Liver (tissue), 9 donors: ENCODE measurements around the gene IFT43. TPM values are rescaled to one million over a fixed set of nuclear protein-coding genes. Genes with fewer than 3 reads are reported as not detected.
A peak's percentile ranks its signal among the peaks of the same experiment; 100 is the strongest.

Experiments used
- DNase-seq: peaks from one replicate; pipeline ENCODE4 v3.0.0-alpha.2; 2017; ENCODE audit warnings: low spot score
- H3K27ac ChIP-seq, 2 donors: one replicate each; pipeline ENCODE4 v1.7.0; 2013; ENCODE audit warnings: inconsistent platforms in 2 of 2, low read length in 2 of 2, control low read depth in 1 of 2, low read depth in 1 of 2, mild to moderate bottlenecking in 1 of 2
- H3K27me3 ChIP-seq, 4 donors: one replicate each; pipeline versions ENCODE4 v1.6.1 to v1.7.0; 2013; ENCODE audit warnings: low read length in 3 of 4, inconsistent platforms in 1 of 4, mild to moderate bottlenecking in 1 of 4, moderate library complexity in 1 of 4; ENCODE audit not compliant: control insufficient read depth in 4 of 4, insufficient read depth in 4 of 4
- H3K36me3 ChIP-seq, 4 donors: one replicate each; pipeline versions ENCODE4 v1.6.1 to v1.7.0; 2013; ENCODE audit warnings: low read length in 3 of 4, mild to moderate bottlenecking in 3 of 4, low read depth in 1 of 4, moderate library complexity in 1 of 4; ENCODE audit not compliant: control insufficient read depth in 4 of 4, insufficient read depth in 3 of 4
- H3K4me1 ChIP-seq, 4 donors: one replicate each; pipeline versions ENCODE4 v1.6.1 to v1.7.0; 2013; ENCODE audit warnings: low read length in 3 of 4, mild to moderate bottlenecking in 3 of 4, moderate library complexity in 1 of 4; ENCODE audit not compliant: control insufficient read depth in 4 of 4, insufficient read depth in 4 of 4
- H3K4me3 ChIP-seq, 3 donors: one replicate each; pipeline versions ENCODE4 v1.6.1 to v1.7.0; 2013; ENCODE audit warnings: low read length in 3 of 3, control low read depth in 1 of 3, low read depth in 1 of 3, mild to moderate bottlenecking in 1 of 3
- H3K9ac ChIP-seq, 2 donors: one replicate each; pipeline ENCODE4 v1.7.0; 2013; ENCODE audit warnings: low read length in 2 of 2, mild to moderate bottlenecking in 2 of 2, moderate library complexity in 2 of 2, control low read depth in 1 of 2, low read depth in 1 of 2
- H3K9me3 ChIP-seq, 4 donors: one replicate each; pipeline versions ENCODE4 v1.6.1 to v1.7.0; 2013; ENCODE audit warnings: low read length in 3 of 4; ENCODE audit not compliant: control insufficient read depth in 4 of 4
- CTCF ChIP-seq: fragments of 150-350 bp; IDR thresholded peaks from 2 replicates; pipeline ENCODE4 v1.5.1; 2017; ENCODE audit warnings: improper control_type of control experiment, low read depth, low read length; ENCODE audit not compliant: missing input control
- EGR1 ChIP-seq, 2 donors: IDR thresholded peaks; 2 replicates each; pipeline ENCODE4 v1.6.1; 2016 to 2018; ENCODE audit warnings: antibody characterized with exemption in 2 of 2, low read depth in 2 of 2
- FOXA1 ChIP-seq: IDR thresholded peaks from 2 replicates; pipeline ENCODE4 v1.6.1; 2016; ENCODE audit warnings: antibody characterized with exemption
- GABPA ChIP-seq, 2 donors: IDR thresholded peaks in 1 of 2; conservative IDR thresholded peaks in 1 of 2; 2 replicates each; pipeline ENCODE4 v1.6.1; 2016; ENCODE audit warnings: antibody characterized with exemption in 2 of 2, mild to moderate bottlenecking in 1 of 2, moderate library complexity in 1 of 2
- HNF4A ChIP-seq, 2 donors: conservative IDR thresholded peaks; 2 replicates each; pipeline ENCODE4 v1.6.1; 2016; ENCODE audit warnings: antibody characterized with exemption in 2 of 2, mild to moderate bottlenecking in 2 of 2
- JUND ChIP-seq, 2 donors: IDR thresholded peaks; 2 replicates each; pipeline ENCODE4 v1.6.1; 2016; ENCODE audit warnings: antibody characterized with exemption in 2 of 2
- MAX ChIP-seq: IDR thresholded peaks from 2 replicates; pipeline ENCODE4 v1.6.1; 2016; ENCODE audit warnings: antibody characterized with exemption
- NR2F2 ChIP-seq: IDR thresholded peaks from 2 replicates; pipeline ENCODE4 v1.6.1; 2016; ENCODE audit warnings: antibody characterized with exemption
- RAD21 ChIP-seq, 2 donors: IDR thresholded peaks; 2 replicates each; pipeline ENCODE4 v1.6.1; 2016; ENCODE audit warnings: antibody characterized with exemption in 2 of 2, mild to moderate bottlenecking in 2 of 2
- REST ChIP-seq: IDR thresholded peaks from 2 replicates; pipeline ENCODE4 v1.6.1; 2016; ENCODE audit warnings: antibody characterized with exemption, mild to moderate bottlenecking
- RXRA ChIP-seq, 2 donors: IDR thresholded peaks; 2 replicates each; pipeline ENCODE4 v1.6.1; 2017 to 2018; ENCODE audit warnings: antibody characterized with exemption in 2 of 2, mild to moderate bottlenecking in 1 of 2
- SP1 ChIP-seq: IDR thresholded peaks from 2 replicates; pipeline ENCODE4 v1.6.1; 2018; ENCODE audit warnings: antibody characterized with exemption, mild to moderate bottlenecking
- YY1 ChIP-seq: IDR thresholded peaks from 2 replicates; pipeline ENCODE4 v1.6.1; 2016; ENCODE audit warnings: antibody characterized with exemption, mild to moderate bottlenecking
- ZBTB33 ChIP-seq: IDR thresholded peaks from 2 replicates; pipeline ENCODE4 v1.6.1; 2016; ENCODE audit warnings: antibody characterized with exemption
- WGBS: extraction: QIAGEN DNeasy Blood & Tissue Kit; methylation state at CpG from one replicate; pipeline ENCODE4 v1.1.7; 2013; 5-methylcytosine and 5-hydroxymethylcytosine counted together
- polyA plus RNA-seq, 2 donors: library from polyadenylated mRNA; stranded (reverse) in 1 of 2; unstranded in 1 of 2; fragments of 200-250 nt in 1 of 2; fragments of >200 nt in 1 of 2; fragmentation: Nextera tagmentation in 1 of 2; extraction: Ambion mirVana in 1 of 2; gene quantifications; one replicate each; pipeline versions ENCODE4 v1.2.1 to v1.2.3, GENCODE V29; 2013 to 2015
- total RNA-seq, 2 donors: library from RNA; depleted of rRNA; stranded (reverse); fragments of >200 nt; gene quantifications; one replicate each; pipeline ENCODE4 v1.2.3, GENCODE V29; 2014
- TF ChIP-seq, protein P1 (sequence below): IDR thresholded peaks from 2 replicates; pipeline ENCODE4 v1.6.1; 2016; ENCODE audit warnings: antibody characterized with exemption
- donor health status: healthy.
- donor health status: healthy.
- donor health status: healthy.
- donor health status: healthy.
- donor health status: healthy.

The IFT43 gene
- total and polyA plus RNA-seq, 4 donors, result 7.8 to 33.6 (median 19.3) TPM

DNA sequence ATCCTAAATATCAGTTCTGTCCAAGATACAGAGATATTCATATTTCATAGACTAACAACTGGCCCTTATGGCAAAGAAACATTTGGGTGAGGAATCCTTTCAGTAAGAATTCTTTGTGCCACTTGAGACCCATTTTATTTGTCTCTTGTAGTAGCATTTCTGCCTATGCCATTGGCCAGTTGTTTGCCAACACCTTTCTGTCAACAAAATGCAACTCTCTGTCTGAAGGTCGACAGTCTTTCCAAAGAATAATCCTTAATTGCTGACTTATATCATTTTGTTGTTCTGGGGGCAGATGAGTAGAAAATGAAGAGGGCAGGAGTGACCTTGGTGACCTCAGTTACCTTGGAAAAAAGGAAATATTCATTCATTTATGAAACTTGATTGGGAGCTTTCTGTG lies 10.9 kb downstream of the IFT43 start:
- Histone ChIP-seq H3K4me1 (peaks cover 0 to 9% (median 0%) of the 10 kb centered on the region in 4 donors), H3K4me3 (no peak overlapping the region), H3K27ac (peak overlapping the region in 1 of 2 donors; percentile 34), H3K9me3 (no peaks in the 10 kb centered on the region), H3K36me3 (peaks cover 4 to 48% (median 27%) of the 10 kb centered on the region in 4 donors), H3K9ac (no peak overlapping the region), H3K27me3 (no peaks in the 10 kb centered on the region)
- 35% methylated on average over 1 of the region's 1 CpG for WGBS
- DNase-seq, result no peak
- TF ChIP-seq RXRA (IDR thresholded peaks at IDR 0.05), result no peak
- peak in 1 of 2 donors; percentile 34 for TF ChIP-seq HNF4A (conservative IDR thresholded peaks at IDR 0.05)
- TF ChIP-seq EGR1 (IDR thresholded peaks at IDR 0.05; ENCODE audit: low read depth in 2 of 2), result no peak
- TF ChIP-seq ZBTB33, result no peak
- no peak for TF ChIP-seq JUND (IDR thresholded peaks at IDR 0.05)

GRCh38 chr14:75999511-76000190 lies 14.1 kb downstream of the IFT43 start:
- Histone ChIP-seq H3K4me3 (no peak overlapping the region), H3K9me3 (peaks cover 0 to 2% (median 0%) of the 10 kb centered on the region in 4 donors), H3K9ac (no peak overlapping the region), H3K4me1 (peaks cover 0 to 9% (median 0%) of the 10 kb centered on the region in 4 donors), H3K27me3 (no peaks in the 10 kb centered on the region), H3K36me3 (peaks cover 5 to 47% (median 28%) of the 10 kb centered on the region in 4 donors), H3K27ac (no peak overlapping the region)
- TF ChIP-seq RXRA (IDR thresholded peaks at IDR 0.05), result no peak
- no peak for TF ChIP-seq ZBTB33
- no peak for TF ChIP-seq YY1
- no peak for TF ChIP-seq HNF4A (conservative IDR thresholded peaks at IDR 0.05)
- no peak for TF ChIP-seq CTCF
- TF ChIP-seq NR2F2, result no peak
- TF ChIP-seq REST, result no peak
- TF ChIP-seq, protein P1, sequence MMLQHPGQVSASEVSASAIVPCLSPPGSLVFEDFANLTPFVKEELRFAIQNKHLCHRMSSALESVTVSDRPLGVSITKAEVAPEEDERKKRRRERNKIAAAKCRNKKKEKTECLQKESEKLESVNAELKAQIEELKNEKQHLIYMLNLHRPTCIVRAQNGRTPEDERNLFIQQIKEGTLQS, result no peak
- TF ChIP-seq MAX, result no peak
- no peak for TF ChIP-seq RAD21 (IDR thresholded peaks at IDR 0.05)
- no peak for TF ChIP-seq SP1
- no peak for TF ChIP-seq FOXA1
- no peak for TF ChIP-seq EGR1 (IDR thresholded peaks at IDR 0.05; ENCODE audit: low read depth in 2 of 2)
- no peak for TF ChIP-seq GABPA (IDR thresholded peaks at IDR 0.05 in 1 of 2, conservative IDR thresholded peaks at IDR 0.05 in 1 of 2)
- WGBS, result 93% methylated on average over 6 of the region's 6 CpGs
- DNase-seq, result no peak
